Measurements from ENCODE around the gene NUTM2G.
"Not testable (repeated sequence)": the region's sequence is repeated elsewhere in the genome, so short reads cannot be mapped to it uniquely, and the experiment has no call there.

- not testable (repeated sequence) for TF ChIP-seq CTCF, POLR2A (IDR thresholded peaks at IDR 0.05)
These were observed 20.7 kb downstream of the NUTM2G start for GRCh38 chr9:96949346-96949745.

Data from vagina (tissue), 2 donors.